Measurements from ENCODE around the gene BLVRB.
A peak's percentile ranks its signal among the peaks of the same experiment; 100 is the strongest.
"Not testable (repeated sequence)": the region's sequence is repeated elsewhere in the genome, so short reads cannot be mapped to it uniquely, and the experiment has no call there.

BLVRB gene

GRCh38 chr19:40431698-40432097 is 33.8 kb downstream of the BLVRB start:
- no peak for DNase-seq
- intact Hi-C loops (cut with DNase I): no loop called here

GRCh38 chr19:40430242-40430641 is 35.3 kb downstream of the BLVRB start:
- intact Hi-C loops (cut with DNase I); DNase-seq: not testable (repeated sequence)

- intact Hi-C loops (cut with DNase I): loop anchor here (5.0 kb wide), 1 partner anchor 121 kb away; no protein-coding TSS in a partner anchor
- DNase-seq: not testable (repeated sequence)
These were observed 37.3 kb downstream of the BLVRB start for GRCh38 chr19:40428197-40428596.

- intact Hi-C loops (cut with DNase I): loop anchor here (5.0 kb wide), 1 partner anchor 118 kb away; no protein-coding TSS in a partner anchor
- DNase-seq: peak; percentile 100
These were observed 39.9 kb downstream of the BLVRB start, which contains the start of gene SERTAD1 for GRCh38 chr19:40425450-40426287. SERTAD1 (minus strand) TSS chr19:40425992; CDS start chr19:40423546, 2,446 bp downstream.

- intact Hi-C loops (cut with DNase I): loop anchor here (5.0 kb wide), 1 partner anchor 118 kb away; no protein-coding TSS in a partner anchor
- DNase-seq: peak in 14 of 42 donors; percentile 20 to 86 (median 40)
These were observed 40.7 kb downstream of the BLVRB start for GRCh38 chr19:40424637-40425449.

- DNase-seq: no peak
- intact Hi-C loops (cut with DNase I): no loop called here
These were observed 41.6 kb downstream of the BLVRB start for GRCh38 chr19:40423938-40424337.

GRCh38 chr19:40422748-40423566 is 42.6 kb downstream of the BLVRB start:
- intact Hi-C loops (cut with DNase I): no loop called here
- DNase-seq: no peak

GRCh38 chr19:40421993-40422747 is 43.4 kb downstream of the BLVRB start:
- no peak for DNase-seq
- intact Hi-C loops (cut with DNase I): no loop called here

- intact Hi-C loops (cut with DNase I): no loop called here
- DNase-seq: peak; percentile 72 to 93 (median 86)
These were observed 44.5 kb downstream of the BLVRB start for GRCh38 chr19:40420766-40421765.

- peak in 1 of 42 donors; percentile 21 for DNase-seq
- intact Hi-C loops (cut with DNase I): no loop called here
These were observed 45.1 kb downstream of the BLVRB start for GRCh38 chr19:40420451-40420765.

- DNase-seq: no peak
- intact Hi-C loops (cut with DNase I): no loop called here
These were observed 45.8 kb downstream of the BLVRB start for GRCh38 chr19:40419780-40420179.

GRCh38 chr19:40419066-40419612 is 46.4 kb downstream of the BLVRB start:
- no peak for DNase-seq
- intact Hi-C loops (cut with DNase I): no loop called here

- intact Hi-C loops (cut with DNase I): no loop called here
- DNase-seq: no peak
These were observed 47.5 kb downstream of the BLVRB start for GRCh38 chr19:40418040-40418439.

- intact Hi-C loops (cut with DNase I): no loop called here
- DNase-seq: no peak
These were observed 47.9 kb downstream of the BLVRB start for GRCh38 chr19:40417643-40417981.

GRCh38 chr19:40416918-40417642 is 48.5 kb downstream of the BLVRB start:
- no peak for DNase-seq
- intact Hi-C loops (cut with DNase I): no loop called here

- intact Hi-C loops (cut with DNase I): no loop called here
- DNase-seq: no peak
These were observed 49.8 kb downstream of the BLVRB start for GRCh38 chr19:40415768-40416167.

Measured in head of caudate nucleus (tissue), 42 donors.